CD4-positive, alpha-beta T cell treated with Interferon gamma for 1 hour (primary cell): ENCODE measurements around the gene KLK3.

Experiments used
- DNase-seq: peaks from one replicate; pipeline ENCODE4 v3.0.0-alpha.2; 2020

Gene KLK3

DNA sequence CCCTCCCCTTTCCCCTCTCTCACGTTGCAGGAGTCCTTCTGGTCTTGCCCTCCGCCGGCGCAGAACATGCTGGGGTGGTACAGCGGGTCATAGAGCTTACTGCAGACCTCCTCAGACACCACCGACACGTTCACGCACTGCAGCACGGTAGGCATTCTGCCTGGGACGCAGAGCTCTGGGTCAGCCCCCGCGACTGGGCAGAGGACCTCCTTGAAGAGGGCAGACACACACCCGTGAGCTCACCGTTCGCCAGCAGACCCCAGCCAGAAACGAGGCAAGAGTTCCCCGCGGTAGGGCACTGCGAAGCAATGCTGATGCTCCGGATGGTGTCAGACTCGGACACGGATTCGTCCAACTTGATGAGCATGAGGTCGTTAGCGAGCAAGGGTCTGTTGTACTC, 53.6 kb downstream of the KLK3 start:
- DNase-seq, result no peak

DNA sequence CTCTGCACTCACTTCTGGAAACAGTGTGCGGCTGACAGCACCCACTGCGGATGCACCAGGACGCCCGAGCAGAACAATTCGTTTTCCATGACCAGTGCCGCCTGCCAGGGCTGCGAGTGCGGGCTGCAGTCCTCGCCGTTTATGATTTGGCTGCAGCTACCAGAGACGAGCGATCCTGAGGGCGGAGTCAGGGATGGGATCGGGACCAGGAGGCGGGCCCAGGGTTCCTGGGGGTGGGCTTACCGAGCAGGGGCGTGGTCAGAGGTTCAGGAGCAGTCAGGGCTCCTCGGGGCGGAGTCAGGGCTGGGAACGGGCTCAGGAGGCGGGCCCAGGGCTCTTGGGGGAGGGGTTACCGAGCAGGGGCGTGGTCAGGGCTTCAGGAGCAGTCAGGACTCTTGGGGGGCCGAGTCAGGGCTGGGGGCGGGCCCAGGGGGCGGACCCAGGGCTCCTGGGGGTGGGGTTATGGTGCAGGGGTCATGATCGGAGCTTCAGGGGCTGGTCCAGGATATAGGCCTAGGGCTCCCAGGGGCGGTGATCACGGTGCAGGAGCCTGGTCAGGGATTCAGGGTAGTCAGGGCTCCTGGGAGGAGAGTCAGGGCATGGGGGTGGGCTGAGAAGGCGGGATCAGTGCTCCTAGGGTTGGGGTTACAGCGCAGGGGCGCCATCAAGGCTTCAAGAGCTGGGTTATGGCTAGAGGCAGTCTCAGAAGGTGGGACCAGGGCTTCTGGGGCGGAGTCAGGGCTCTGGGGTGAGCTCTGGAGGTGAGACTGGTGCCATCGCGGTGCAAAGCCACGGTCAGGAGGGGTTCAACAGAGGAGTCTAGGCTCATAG, 54.7 kb downstream of the KLK3 start:
- DNase-seq, result peak; percentile 6
